ENCODE results near the gene PSMB11.

PSMB11 gene

GRCh38 chr14:23089498-23090253, 47.7 kb downstream of the PSMB11 start:
- DNase-seq: no peak

GRCh38 chr14:23090254-23090636, 48.2 kb downstream of the PSMB11 start:
- DNase-seq: no peak

- no peak for DNase-seq
Observed at GRCh38 chr14:23091294-23092225, 49.5 kb downstream of the PSMB11 start.

- no peak for DNase-seq
Observed at GRCh38 chr14:23093104-23093503, 51.1 kb downstream of the PSMB11 start.

- DNase-seq: no peak
Observed at GRCh38 chr14:23093526-23093925, 51.5 kb downstream of the PSMB11 start.

All from activated T-cell treated with anti-CD3 and anti-CD28 coated beads, Interleukin-2, amount 50 U/mL, for 48 hours (primary cell).